Endothelial cell of umbilical vein (primary cell): Measurements from ENCODE around the gene SLC1A6. TPM values are rescaled to one million over a fixed set of nuclear protein-coding genes. Genes with fewer than 3 reads are reported as not detected.

Experiments used
- BruUV-seq: library from RNA; stranded (reverse); fragments of 400-500 nt; replicated peaks from 2 replicates; lab custom pipeline; 2021; lab: Mats Ljungman, UMichigan
- CTCF ChIA-PET: fragments of 300-600, 350-600 bp; sonication (Branson Sonifier 250); formaldehyde crosslinking; loops from one replicate; lab custom pipeline; 2021; ENCODE audit warnings: antibody characterized with exemption, inconsistent platforms; lab: Charles Lee
- POLR2A ChIA-PET: fragments of 300-600, 350-600 bp; sonication (Branson Sonifier 250); formaldehyde crosslinking; loops from one replicate; lab custom pipeline; 2021; ENCODE audit warnings: antibody characterized with exemption, inconsistent platforms; lab: Charles Lee
- DNase-seq: peaks from one replicate; pipeline ENCODE4 v3.0.0-alpha.2; 2011; ENCODE audit warnings: low read depth, low spot score
- FAIRE-seq: peaks from 2 replicates; lab custom pipeline; 2011; peaks lifted over from hg19 to GRCh38; lab: Jason Lieb, UNC
- H2AFZ ChIP-seq: 2 replicates; pipeline ENCODE4 v1.6.0; 2012; ENCODE audit warnings: low read depth, low read length, control low read depth, inconsistent platforms
- H3K27ac ChIP-seq: 2 replicates; pipeline ENCODE4 v1.5.1; 2011; ENCODE audit warnings: low read depth, mild to moderate bottlenecking, control low read depth, low read length, moderate library complexity; ENCODE audit not compliant: insufficient read depth
- H3K27me3 ChIP-seq, 2 experiments: 2 replicates each; pipeline versions ENCODE4 v1.6.0 to v1.6.1; 2011; ENCODE audit warnings: low read length in 2 of 2, mixed read lengths in 1 of 2; ENCODE audit not compliant: control insufficient read depth in 2 of 2, insufficient read depth in 2 of 2
- H3K36me3 ChIP-seq, 2 experiments: 2 replicates in 1 of 2; 3 replicates in 1 of 2; pipeline ENCODE4 v1.5.1; 2011; ENCODE audit warnings: low read length in 2 of 2, mild to moderate bottlenecking in 1 of 2, moderate library complexity in 1 of 2; ENCODE audit not compliant: control insufficient read depth in 2 of 2, insufficient read depth in 2 of 2; ENCODE audit errors: extremely low read depth in 1 of 2
- H3K4me1 ChIP-seq: 3 replicates; pipeline ENCODE4 v1.5.1; 2011; ENCODE audit warnings: mild to moderate bottlenecking, low read length; ENCODE audit not compliant: control insufficient read depth, insufficient read depth; ENCODE audit errors: extremely low read depth
- H3K4me2 ChIP-seq: 2 replicates; pipeline ENCODE4 v1.6.1; 2011; ENCODE audit warnings: low read length, control low read depth, mixed read lengths; ENCODE audit not compliant: insufficient read depth
- H3K4me3 ChIP-seq, 3 experiments: fragments of 200-600 bp in 1 of 3; sonication (generic), shearing (Covaris generic) in 1 of 3; replicated peaks in 1 of 3; 2 replicates each; pipeline ENCODE4 v1.5.1; 2011 to 2016; ENCODE audit warnings: control low read depth in 3 of 3, low read length in 3 of 3, mild to moderate bottlenecking in 2 of 3, inconsistent platforms in 1 of 3, low read depth in 1 of 3, moderate library complexity in 1 of 3; ENCODE audit not compliant: insufficient read depth in 1 of 3
- H3K79me2 ChIP-seq: 2 replicates; pipeline ENCODE4 v1.6.0; 2012; ENCODE audit warnings: low read length, inconsistent platforms; ENCODE audit not compliant: control insufficient read depth, insufficient read depth
- H3K9ac ChIP-seq: replicated peaks from 2 replicates; pipeline ENCODE3; 2011; ENCODE audit warnings: low read length, control low read depth; ENCODE audit not compliant: insufficient read depth; ENCODE audit errors: extremely low read depth
- H3K9me1 ChIP-seq: replicated peaks from 3 replicates; pipeline ENCODE4 v1.6.0; 2011; ENCODE audit warnings: mild to moderate bottlenecking, low read length; ENCODE audit not compliant: control insufficient read depth, insufficient read depth; ENCODE audit errors: extremely low read depth
- H3K9me3 ChIP-seq: replicated peaks from 2 replicates; pipeline ENCODE4 v1.5.1; 2012; ENCODE audit warnings: low read length, inconsistent platforms; ENCODE audit not compliant: control insufficient read depth, insufficient read depth
- H4K20me1 ChIP-seq: replicated peaks from 2 replicates; pipeline ENCODE3; 2011; ENCODE audit warnings: mild to moderate bottlenecking, low read length; ENCODE audit not compliant: control insufficient read depth, insufficient read depth; ENCODE audit errors: extremely low read depth
- CTCF ChIP-seq, 2 donors: IDR thresholded peaks; 1 replicate in 1 of 2; 2 replicates in 1 of 2; pipeline ENCODE4 v1.5.1; 2011; ENCODE audit warnings: low read length in 2 of 2, mild to moderate bottlenecking in 2 of 2, moderate library complexity in 2 of 2, control low read depth in 1 of 2, inconsistent platforms in 1 of 2, low read depth in 1 of 2; ENCODE audit not compliant: insufficient read depth in 1 of 2; ENCODE audit errors: extremely low read depth in 1 of 2
- EZH2 ChIP-seq: IDR thresholded peaks from 2 replicates; pipeline ENCODE4 v1.6.1; 2012; ENCODE audit warnings: borderline replicate concordance, low read depth, mild to moderate bottlenecking, moderate library complexity, low read length, inconsistent platforms; ENCODE audit not compliant: severe bottlenecking
- FOS ChIP-seq: IDR thresholded peaks from 2 replicates; pipeline ENCODE4 v1.6.1; 2011; ENCODE audit warnings: mild to moderate bottlenecking, low read length, moderate library complexity, borderline replicate concordance; ENCODE audit not compliant: insufficient read depth
- GATA2 ChIP-seq: IDR thresholded peaks from 2 replicates; pipeline ENCODE4 v1.7.0; 2011; ENCODE audit warnings: low read depth, mild to moderate bottlenecking, moderate library complexity, mixed read lengths, low read length; ENCODE audit not compliant: insufficient read length, insufficient read depth
- JUN ChIP-seq: IDR thresholded peaks from 2 replicates; pipeline ENCODE4 v1.6.1; 2011; ENCODE audit warnings: borderline replicate concordance, low read depth; ENCODE audit not compliant: insufficient read length, insufficient read depth
- MAX ChIP-seq: IDR thresholded peaks from 2 replicates; pipeline ENCODE4 v1.6.1; 2011; ENCODE audit not compliant: insufficient read depth, insufficient read length
- MYC ChIP-seq: IDR thresholded peaks from one replicate; pipeline ENCODE4 v1.6.1; 2011; ENCODE audit warnings: mild to moderate bottlenecking, low read depth, low read length
- POLR2A ChIP-seq: IDR thresholded peaks from 2 replicates; pipeline ENCODE4 v1.6.1; 2012; ENCODE audit warnings: low read depth, mild to moderate bottlenecking, control low read depth, low read length
- POLR2AphosphoS5 ChIP-seq: IDR thresholded peaks from 2 replicates; pipeline ENCODE4 v1.6.1; 2012; ENCODE audit warnings: low read depth, mild to moderate bottlenecking, control low read depth, low read length, moderate library complexity; ENCODE audit not compliant: insufficient read depth
- dilution Hi-C: fragments of 300-500 bp; cut with MboI; formaldehyde crosslinking; loops from one replicate; pipeline ENCODE4 v1.15.0; 2019; ENCODE audit warnings: low sequenced_read_pairs; ENCODE audit not compliant: extremely low pct_ligation_motif_present
- intact Hi-C: fragments of 100-400 bp; cut with micrococcal nuclease; formaldehyde crosslinking; loops from one replicate; pipeline ENCODE4 v1.10.0; 2022
- polyA plus RNA-seq, 4 experiments: library from polyadenylated mRNA; depleted of rRNA in 3 of 4; stranded (reverse) in 3 of 4; unstranded in 1 of 4; fragments of >200 nt; gene quantifications; 2 replicates each; pipeline versions ENCODE4 v1.2.1 to v1.2.3, GENCODE V29; 2011 to 2012; ENCODE audit warnings: missing spikeins in 1 of 4
- total RNA-seq: library from RNA; stranded (reverse); gene quantifications from 2 replicates; pipeline ENCODE4 v1.2.3, GENCODE V29; 2021

Gene SLC1A6
- total and polyA plus RNA-seq, 2 donors (not counting 3 experiments of a cell fraction or from before 2014, with no cell fraction given): not detected

GRCh38 chr19:14959263-14959662, 20.4 kb downstream of the SLC1A6 start:
- intact Hi-C loops (no loop called here), dilution Hi-C loops (no loop called here)
- ChIA-PET POLR2A (no interaction called here), CTCF (no interaction called here)
- no peaks in the 10 kb centered on the region for H4K20me1 ChIP-seq
- peaks cover 5% of the 10 kb centered on the region for H3K9me3 ChIP-seq
- no peak overlapping the region for H3K4me2 ChIP-seq
- H3K4me3 ChIP-seq: no peak overlapping the region
- no peaks in the 10 kb centered on the region for H3K9me1 ChIP-seq
- H3K4me1 ChIP-seq: no peaks in the 10 kb centered on the region
- FAIRE-seq (no peak), DNase-seq (no peak)
- H3K9ac ChIP-seq: no peak overlapping the region
- no peaks in the 10 kb centered on the region for H3K27me3 ChIP-seq
- TF ChIP-seq POLR2A: no peak
- no peak for TF ChIP-seq MYC
- no peak for TF ChIP-seq MAX
- TF ChIP-seq GATA2: no peak
- no peak for TF ChIP-seq JUN
- no peak for TF ChIP-seq FOS
- TF ChIP-seq POLR2AphosphoS5: no peak
- TF ChIP-seq CTCF (IDR thresholded peaks at IDR 0.05; ENCODE audit: extremely low read depth in 1 of 2, insufficient read depth in 1 of 2, low read depth in 1 of 2, low read length in 2 of 2): no peak
- no peak for TF ChIP-seq EZH2
- no peaks in the 10 kb centered on the region for H3K36me3 ChIP-seq
- H3K79me2 ChIP-seq: no peaks in the 10 kb centered on the region
- no TSS peak for BruUV-seq
- no peak overlapping the region for H3K27ac ChIP-seq
- H2AFZ ChIP-seq: no peak overlapping the region
